OCI-LY3 (cell line): ENCODE measurements around the gene PLEKHA3.

Experiments
- H2AFZ ChIP-seq: fragments of 200-600, 300-600 bp; shearing (Covaris generic); 2 replicates; pipeline ENCODE4 v1.6.0; 2014; ENCODE audit warnings: antibody characterized with exemption, low read depth, low read length
- H3K27ac ChIP-seq: fragments of 200-600, 300-600 bp; sonication (generic); 2 replicates; pipeline ENCODE4 v1.5.1; 2014; ENCODE audit warnings: mild to moderate bottlenecking, low read length, moderate library complexity, mixed read lengths
- H3K27me3 ChIP-seq: fragments of 200-600, 300-600 bp; sonication (generic); 2 replicates; pipeline ENCODE4 v1.6.1; 2014; ENCODE audit warnings: low read depth, low read length, mixed read lengths
- H3K36me3 ChIP-seq: fragments of 200-600, 300-600 bp; sonication (generic); replicated peaks from 2 replicates; pipeline ENCODE3; 2014; ENCODE audit warnings: low read depth, low read length, mixed read lengths
- H3K4me1 ChIP-seq: fragments of 300-600, 200-600 bp; sonication (generic); 2 replicates; pipeline ENCODE4 v1.6.1; 2014; ENCODE audit warnings: low read length, mixed read lengths
- H3K4me2 ChIP-seq: fragments of 200-600, 300-600 bp; sonication (generic); 2 replicates; pipeline ENCODE4 v1.6.1; 2014; ENCODE audit warnings: low read length, mixed read lengths
- H3K4me3 ChIP-seq: fragments of 300-600, 200-600 bp; sonication (generic); 2 replicates; pipeline ENCODE4 v1.5.1; 2014; ENCODE audit warnings: antibody characterized with exemption, mild to moderate bottlenecking, low read length, moderate library complexity
- H3K79me2 ChIP-seq: fragments of 300-600, 200-600 bp; shearing (Covaris generic); 2 replicates; pipeline ENCODE4 v1.6.1; 2014; ENCODE audit warnings: mild to moderate bottlenecking, low read length, mixed read lengths
- H3K9ac ChIP-seq: fragments of 300-600, 200-600 bp; shearing (Covaris generic); 2 replicates; pipeline ENCODE4 v1.6.0; 2014; ENCODE audit warnings: mild to moderate bottlenecking, low read length, moderate library complexity
- H3K9me3 ChIP-seq: fragments of 200-600, 300-600 bp; shearing (Covaris generic); 2 replicates; pipeline ENCODE4 v1.6.1; 2014; ENCODE audit warnings: low read length, mixed read lengths; ENCODE audit not compliant: insufficient read depth
- H4K20me1 ChIP-seq: fragments of 200-600, 300-600 bp; sonication (generic); 2 replicates; pipeline ENCODE4 v1.6.1; 2016; ENCODE audit warnings: low read length, mixed read lengths; ENCODE audit not compliant: insufficient read depth
- EZH2phosphoT487 ChIP-seq: fragments of 200-600 bp; shearing (Covaris generic); IDR thresholded peaks from 2 replicates; pipeline ENCODE4 v1.6.1; 2018; ENCODE audit warnings: antibody characterized with exemption, mixed run types, low read depth
- TF ChIP-seq, protein P1 (sequence below): fragments of 200-600, 300-600 bp; sonication (generic); IDR thresholded peaks from 2 replicates; pipeline ENCODE4 v1.5.1; 2014; ENCODE audit warnings: antibody characterized with exemption, low read length, low read depth

Gene PLEKHA3

DNA sequence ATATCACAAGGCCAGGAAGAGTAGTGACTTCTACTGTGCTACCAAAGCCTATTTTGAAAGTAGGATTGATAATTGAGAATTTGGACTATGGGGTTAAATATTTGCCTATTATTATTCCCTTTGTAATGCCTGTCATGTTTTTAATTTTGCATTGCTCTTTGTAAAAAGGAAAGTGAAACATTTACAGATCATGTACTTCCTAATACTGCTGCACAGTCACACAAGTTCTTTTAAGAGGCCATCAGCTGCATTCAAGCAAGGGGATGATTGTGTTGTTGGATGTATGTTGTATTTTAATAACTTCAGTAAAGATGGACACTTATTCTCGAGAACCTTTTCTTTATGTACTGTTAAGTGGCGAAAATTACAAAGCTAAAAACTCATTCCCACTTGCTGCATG lies 70.1 kb downstream of the PLEKHA3 start:
- Histone ChIP-seq H3K4me1 (peaks cover 13% of the 10 kb centered on the region), H3K27me3 (no peaks in the 10 kb centered on the region), H4K20me1 (no peaks in the 10 kb centered on the region), H3K4me2 (peak overlapping the region; percentile 21), H3K9ac (no peak overlapping the region), H3K79me2 (no peaks in the 10 kb centered on the region), H3K36me3 (peaks cover 56% of the 10 kb centered on the region), H3K4me3 (no peak overlapping the region), H3K9me3 (no peaks in the 10 kb centered on the region), H3K27ac (no peak overlapping the region), H2AFZ (no peak overlapping the region)
- TF ChIP-seq EZH2phosphoT487 = no peak
- TF ChIP-seq, protein P1, sequence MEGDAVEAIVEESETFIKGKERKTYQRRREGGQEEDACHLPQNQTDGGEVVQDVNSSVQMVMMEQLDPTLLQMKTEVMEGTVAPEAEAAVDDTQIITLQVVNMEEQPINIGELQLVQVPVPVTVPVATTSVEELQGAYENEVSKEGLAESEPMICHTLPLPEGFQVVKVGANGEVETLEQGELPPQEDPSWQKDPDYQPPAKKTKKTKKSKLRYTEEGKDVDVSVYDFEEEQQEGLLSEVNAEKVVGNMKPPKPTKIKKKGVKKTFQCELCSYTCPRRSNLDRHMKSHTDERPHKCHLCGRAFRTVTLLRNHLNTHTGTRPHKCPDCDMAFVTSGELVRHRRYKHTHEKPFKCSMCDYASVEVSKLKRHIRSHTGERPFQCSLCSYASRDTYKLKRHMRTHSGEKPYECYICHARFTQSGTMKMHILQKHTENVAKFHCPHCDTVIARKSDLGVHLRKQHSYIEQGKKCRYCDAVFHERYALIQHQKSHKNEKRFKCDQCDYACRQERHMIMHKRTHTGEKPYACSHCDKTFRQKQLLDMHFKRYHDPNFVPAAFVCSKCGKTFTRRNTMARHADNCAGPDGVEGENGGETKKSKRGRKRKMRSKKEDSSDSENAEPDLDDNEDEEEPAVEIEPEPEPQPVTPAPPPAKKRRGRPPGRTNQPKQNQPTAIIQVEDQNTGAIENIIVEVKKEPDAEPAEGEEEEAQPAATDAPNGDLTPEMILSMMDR = no peak

DNA sequence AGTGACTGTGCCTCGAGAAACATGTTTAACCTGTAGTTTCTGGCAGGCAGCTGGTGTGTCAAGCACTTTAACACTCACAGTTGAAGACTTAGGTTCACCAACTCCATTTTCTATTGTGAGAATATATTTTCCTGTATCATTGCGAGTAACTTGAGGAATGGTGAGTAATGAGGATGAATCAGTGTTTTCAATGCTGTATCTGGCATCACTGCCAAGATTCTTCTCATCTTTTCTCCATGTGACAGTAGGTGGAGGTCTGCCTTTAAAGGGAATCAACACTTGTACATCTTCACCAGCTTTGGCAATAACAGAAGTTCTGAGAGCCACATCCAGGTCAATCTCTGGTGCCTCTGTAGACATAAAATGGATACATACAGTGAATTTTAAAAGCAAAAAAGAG lies 72.8 kb downstream of the PLEKHA3 start:
- no peak overlapping the region for H3K4me2 ChIP-seq
- TF ChIP-seq, protein P1 = no peak
- no peak for TF ChIP-seq EZH2phosphoT487
- H3K27ac ChIP-seq = no peak overlapping the region
- no peak overlapping the region for H3K9ac ChIP-seq
- H4K20me1 ChIP-seq = no peaks in the 10 kb centered on the region
- H3K4me3 ChIP-seq = no peak overlapping the region
- peaks cover 17% of the 10 kb centered on the region for H3K4me1 ChIP-seq
- H2AFZ ChIP-seq = no peak overlapping the region
- peaks cover 43% of the 10 kb centered on the region for H3K36me3 ChIP-seq
- no peaks in the 10 kb centered on the region for H3K27me3 ChIP-seq
- no peaks in the 10 kb centered on the region for H3K79me2 ChIP-seq
- no peaks in the 10 kb centered on the region for H3K9me3 ChIP-seq
